Middle frontal gyrus (tissue), 1 donor: Measurements from ENCODE around the gene ADGRD1.

Source experiments
- DNase-seq: peaks from one replicate; pipeline ENCODE4 v3.0.0-alpha.2; 2015; ENCODE audit warnings: low spot score; ENCODE audit errors: extremely low spot score

The ADGRD1 gene

GRCh38 chr12:131041216-131041967 is 87.7 kb downstream of the ADGRD1 start:
- DNase-seq, result no peak

- DNase-seq, result no peak
Measured at GRCh38 chr12:131041968-131042833, 88.5 kb downstream of the ADGRD1 start.

- DNase-seq, result no peak
Measured at GRCh38 chr12:131042834-131043245, 89.1 kb downstream of the ADGRD1 start.

GRCh38 chr12:131043401-131043871 is 89.7 kb downstream of the ADGRD1 start:
- DNase-seq, result no peak

- DNase-seq, result no peak
Measured at GRCh38 chr12:131044136-131044535, 90.4 kb downstream of the ADGRD1 start.

GRCh38 chr12:131044760-131045381 is 91.2 kb downstream of the ADGRD1 start:
- DNase-seq, result no peak

- no peak for DNase-seq
Measured at GRCh38 chr12:131045705-131046460, 92.2 kb downstream of the ADGRD1 start.

- DNase-seq, result no peak
Measured at GRCh38 chr12:131046813-131047788, 93.4 kb downstream of the ADGRD1 start.

- DNase-seq, result no peak
Measured at GRCh38 chr12:131047789-131048610, 94.3 kb downstream of the ADGRD1 start.

- DNase-seq, result no peak
Measured at GRCh38 chr12:131048611-131048990, 94.9 kb downstream of the ADGRD1 start.

GRCh38 chr12:131049002-131049401 is 95.3 kb downstream of the ADGRD1 start:
- no peak for DNase-seq

GRCh38 chr12:131049549-131050339 is 96.0 kb downstream of the ADGRD1 start:
- DNase-seq, result no peak

- DNase-seq, result no peak
Measured at GRCh38 chr12:131050463-131051154, 96.9 kb downstream of the ADGRD1 start.

- no peak for DNase-seq
Measured at GRCh38 chr12:131051155-131051473, 97.4 kb downstream of the ADGRD1 start.

GRCh38 chr12:131052063-131052781 is 98.5 kb downstream of the ADGRD1 start:
- no peak for DNase-seq

- no peak for DNase-seq
Measured at GRCh38 chr12:131052929-131053328, 99.2 kb downstream of the ADGRD1 start.

- DNase-seq, result no peak
Measured at GRCh38 chr12:131053567-131053966, 99.9 kb downstream of the ADGRD1 start.
